Measurements from ENCODE around the gene KIF9.

The KIF9 gene

DNA sequence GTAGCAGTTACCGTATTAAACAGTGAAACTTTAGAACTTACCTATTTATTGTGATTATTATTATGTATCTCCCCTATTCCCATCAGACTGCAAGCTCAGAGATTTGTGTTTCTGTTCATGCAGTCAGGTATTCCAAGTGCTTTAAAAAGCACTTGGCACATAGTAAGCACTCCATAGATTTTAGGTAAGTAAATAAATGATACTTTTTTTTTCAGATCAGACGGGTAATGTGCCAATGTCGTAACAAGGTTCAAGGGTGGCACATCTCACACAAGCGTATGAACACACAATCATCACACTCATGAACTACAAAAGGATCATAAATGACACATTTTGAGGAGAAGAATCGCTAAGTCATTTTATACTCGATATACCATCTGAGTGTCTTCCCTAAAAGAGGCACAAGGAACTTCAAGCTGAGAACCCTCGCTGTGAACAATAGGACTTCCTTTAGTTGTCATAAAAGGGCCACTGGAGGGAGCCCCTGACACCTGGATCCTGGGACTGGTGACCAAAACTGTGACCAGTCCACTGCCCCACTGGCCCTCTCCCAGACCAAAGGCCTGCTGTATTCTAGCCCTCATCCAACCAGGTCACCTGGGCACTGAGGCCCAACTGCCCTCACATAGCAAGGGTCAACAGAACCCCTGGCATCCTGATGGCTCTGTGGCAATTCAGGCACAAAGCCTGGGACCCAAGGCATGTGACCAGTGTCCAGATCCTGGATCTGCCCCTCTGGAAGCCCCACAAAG, 32.1 kb downstream of the KIF9 start:
- DNase-seq (ENCODE audit: low read depth in 2 of 2), result peak; percentile 50 to 61
- peak; percentile 48 for TF ChIP-seq CTCF (IDR thresholded peaks at IDR 0.05; ENCODE audit: low read depth, low read length)
- no peak overlapping the region for H3K4me3 ChIP-seq (replicated peaks in 1 of 2; ENCODE audit: low read depth in 2 of 2, low read length in 2 of 2)

DNA sequence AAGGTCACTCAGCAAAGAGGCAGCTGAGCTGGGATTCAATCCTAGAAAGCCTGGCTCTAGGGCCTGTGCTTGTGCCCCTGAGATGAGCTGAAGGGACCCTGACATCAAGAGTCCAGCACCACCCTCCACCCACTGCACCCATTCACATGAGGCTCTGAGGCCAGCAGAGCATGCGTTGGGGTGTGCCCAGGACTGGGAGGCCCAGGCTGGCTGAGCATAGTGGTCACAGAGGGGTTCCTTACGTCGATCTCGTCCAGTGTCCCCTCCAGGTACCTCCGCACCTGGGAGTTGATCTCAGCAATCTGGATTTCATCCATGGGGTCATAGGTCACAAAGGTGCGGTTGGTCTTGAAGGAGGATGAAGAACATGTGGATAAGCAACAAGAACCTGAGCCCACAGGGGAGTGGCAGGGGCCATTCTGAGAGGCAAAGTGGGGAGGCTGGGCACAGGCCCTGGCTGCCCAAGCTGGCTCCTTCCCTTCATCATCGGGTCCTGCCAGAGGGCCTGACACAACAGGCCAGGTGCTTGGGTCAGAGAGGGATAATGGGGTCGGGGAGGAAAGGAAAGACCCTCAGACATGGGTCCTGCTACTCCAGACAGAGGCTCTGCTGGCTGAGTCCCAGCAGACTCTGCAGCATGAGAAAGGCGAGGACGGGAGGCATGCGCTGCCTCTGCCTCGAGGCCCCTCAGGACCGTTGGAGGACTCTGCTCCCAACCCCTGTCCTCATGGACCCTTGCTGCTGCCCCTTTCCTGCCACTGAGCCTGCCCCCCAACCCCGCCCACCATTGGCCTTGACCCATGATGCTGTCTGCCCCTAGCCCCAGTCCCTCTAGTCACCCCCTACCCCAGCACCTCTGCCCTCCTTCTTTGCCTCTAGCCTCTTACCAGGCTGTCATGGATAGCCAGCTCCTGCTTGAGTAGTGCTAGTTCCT, 35.2 kb downstream of the KIF9 start:
- no peak overlapping the region for H3K4me3 ChIP-seq (replicated peaks in 1 of 2; ENCODE audit: low read depth in 2 of 2, low read length in 2 of 2)
- no peak for TF ChIP-seq CTCF (IDR thresholded peaks at IDR 0.05; ENCODE audit: low read depth, low read length)
- DNase-seq (ENCODE audit: low read depth in 2 of 2), result no peak

DNA sequence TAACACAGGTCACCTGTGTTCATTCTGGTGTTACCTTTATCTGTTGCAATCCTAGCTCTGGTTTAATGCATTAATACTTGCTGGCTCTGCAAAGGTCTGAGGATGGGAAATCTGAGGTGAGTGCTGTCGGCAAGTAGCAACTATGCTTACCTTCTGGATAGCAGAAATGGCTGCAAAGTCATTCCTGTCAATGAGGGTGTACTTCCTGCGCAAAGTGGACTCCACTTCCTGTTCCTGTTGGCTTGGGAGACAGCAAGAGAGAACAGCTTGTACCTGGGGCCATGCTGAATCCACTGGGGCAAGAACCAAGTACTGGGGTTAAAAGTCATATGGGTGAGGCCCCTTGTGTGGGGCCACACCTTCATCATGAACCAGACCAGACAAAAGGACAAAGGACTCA, 37.3 kb downstream of the KIF9 start:
- no peak overlapping the region for H3K4me3 ChIP-seq (replicated peaks in 1 of 2; ENCODE audit: low read depth in 2 of 2, low read length in 2 of 2)
- no peak for DNase-seq (ENCODE audit: low read depth in 2 of 2)
- TF ChIP-seq CTCF (IDR thresholded peaks at IDR 0.05; ENCODE audit: low read depth, low read length), result no peak

GRCh38 chr3:47244531-47245100, 38.0 kb downstream of the KIF9 start:
- no peak overlapping the region for H3K4me3 ChIP-seq (replicated peaks in 1 of 2; ENCODE audit: low read depth in 2 of 2, low read length in 2 of 2)
- TF ChIP-seq CTCF (IDR thresholded peaks at IDR 0.05; ENCODE audit: low read depth, low read length), result no peak
- no peak for DNase-seq (ENCODE audit: low read depth in 2 of 2)

- H3K4me3 ChIP-seq (replicated peaks in 1 of 2; ENCODE audit: low read depth in 2 of 2, low read length in 2 of 2), result no peak overlapping the region
- no peak for DNase-seq (ENCODE audit: low read depth in 2 of 2)
- TF ChIP-seq CTCF (IDR thresholded peaks at IDR 0.05; ENCODE audit: low read depth, low read length), result no peak
These were observed 39.0 kb downstream of the KIF9 start for GRCh38 chr3:47243419-47244147.

- no peak for DNase-seq (ENCODE audit: low read depth in 2 of 2)
- no peak overlapping the region for H3K4me3 ChIP-seq (replicated peaks in 1 of 2; ENCODE audit: low read depth in 2 of 2, low read length in 2 of 2)
- TF ChIP-seq CTCF (IDR thresholded peaks at IDR 0.05; ENCODE audit: low read depth, low read length), result no peak
These were observed 42.7 kb downstream of the KIF9 start for GRCh38 chr3:47239929-47240328.

Data from cardiac fibroblast (primary cell).